Measurements from ENCODE around the gene ITGB2. TPM values are rescaled to one million over a fixed set of nuclear protein-coding genes. Genes with fewer than 3 reads are reported as not detected.

ITGB2 gene
- total RNA-seq, 1 experiment from 2014 or later, result 1.5 TPM

- ChIA-PET CTCF (interaction anchor here (0.5 to 2.3 kb wide), 8 partner anchors 17 to 116 kb away, joined by 3 to 10 read pairs (median 5); partner anchors contain the start of genes PTTG1IP and SUMO3), POLR2A (no interaction called here)
- TF ChIP-seq TEAD4 (CRISPR knock-in tag; IDR thresholded peaks at IDR 0.05), result no peak
- no peak for TF ChIP-seq JAZF1 (CRISPR knock-in tag; IDR thresholded peaks at IDR 0.05)
- TF ChIP-seq ERG (CRISPR knock-in tag; IDR thresholded peaks at IDR 0.05), result no peak
- TF ChIP-seq E2F5 (CRISPR knock-in tag; IDR thresholded peaks at IDR 0.05), result no peak
- no peak for TF ChIP-seq ZBTB21 (CRISPR knock-in tag; IDR thresholded peaks at IDR 0.05; ENCODE audit: borderline replicate concordance)
- TF ChIP-seq FOXP1 (CRISPR knock-in tag; IDR thresholded peaks at IDR 0.05; ENCODE audit: borderline replicate concordance), result no peak
- DNase-seq (ENCODE audit: low spot score) (no peak), ATAC-seq (no peak)
- peaks cover 58% of the 10 kb centered on the region for H3K27me3 Mint-ChIP-seq (ENCODE audit: low read depth)
- H3K36me3 Mint-ChIP-seq, result no peaks in the 10 kb centered on the region
- no peaks in the 10 kb centered on the region for H3K9me3 Mint-ChIP-seq
- H3K4me3 Mint-ChIP-seq, result 0 out of 2 replicates have a peak overlapping the region, but pooled peaks have one; percentile 14
- H3K4me1 Mint-ChIP-seq, result peaks cover 23% of the 10 kb centered on the region
- no peak overlapping the region for H3K27ac Mint-ChIP-seq
These were observed 12.7 kb upstream of the ITGB2 start for GRCh38 chr21:44933199-44933917.

GRCh38 chr21:44932408-44933181 is 11.9 kb upstream of the ITGB2 start:
- ChIA-PET POLR2A (no interaction called here), CTCF (interaction anchor here (0.6 to 2.3 kb wide), 15 partner anchors 17 to 221 kb away, joined by 3 to 10 read pairs (median 5); partner anchors contain the start of genes SUMO3 and TSPEAR)
- Mint-ChIP-seq H3K4me1 (peaks cover 28% of the 10 kb centered on the region), H3K36me3 (no peaks in the 10 kb centered on the region), H3K27ac (no peak overlapping the region), H3K27me3 (ENCODE audit: low read depth) (peaks cover 64% of the 10 kb centered on the region), H3K9me3 (no peaks in the 10 kb centered on the region), H3K4me3 (peak overlapping the region; percentile 40; the same call in 1 of the 2 replicates)
- peak; percentile 21 for ATAC-seq
- DNase-seq (ENCODE audit: low spot score), result no peak
- TF ChIP-seq ZNF423 (CRISPR knock-in tag; IDR thresholded peaks at IDR 0.05), result peak; percentile 83
- no peak for TF ChIP-seq E2F5 (CRISPR knock-in tag; IDR thresholded peaks at IDR 0.05)

GRCh38 chr21:44931501-44932407 is 11.1 kb upstream of the ITGB2 start:
- Mint-ChIP-seq H3K27ac (no peak overlapping the region), H3K9me3 (no peaks in the 10 kb centered on the region), H3K4me1 (peaks cover 37% of the 10 kb centered on the region), H3K27me3 (ENCODE audit: low read depth) (peaks cover 72% of the 10 kb centered on the region), H3K4me3 (peak overlapping the region; percentile 67), H3K36me3 (no peaks in the 10 kb centered on the region)
- no peak for DNase-seq (ENCODE audit: low spot score)
- no peak for TF ChIP-seq ATF6 (CRISPR knock-in tag; IDR thresholded peaks at IDR 0.05)
- 0 out of 2 replicates have a peak, but pooled peaks have one; percentile 24 for TF ChIP-seq MAX (CRISPR knock-in tag; IDR thresholded peaks at IDR 0.05)
- peak; percentile 48; the same call in 1 of the 2 replicates for TF ChIP-seq TP53 (CRISPR knock-in tag; IDR thresholded peaks at IDR 0.05)
- no peak for TF ChIP-seq ZNF263 (CRISPR knock-in tag; IDR thresholded peaks at IDR 0.05; ENCODE audit: low read depth)
- 0 out of 2 replicates have a peak, but pooled peaks have one; percentile 20 for TF ChIP-seq TEAD4 (CRISPR knock-in tag; IDR thresholded peaks at IDR 0.05)
- TF ChIP-seq HMGXB4 (CRISPR knock-in tag; IDR thresholded peaks at IDR 0.05), result peak; percentile 66
- TF ChIP-seq E2F5 (CRISPR knock-in tag; IDR thresholded peaks at IDR 0.05), result peak; percentile 40; the same call in 1 of the 2 replicates
- ATAC-seq, result peak; percentile 9
- POLR2A ChIA-PET, result no interaction called here
- CTCF ChIA-PET, result interaction anchor here (0.6 to 2.3 kb wide), 17 partner anchors 18 to 438 kb away, joined by 3 to 10 read pairs (median 5); partner anchors contain the start of genes POFUT2, SUMO3 and TSPEAR
